PC-9 (cell line): Measurements from ENCODE around the gene FXYD6. TPM values are rescaled to one million over a fixed set of nuclear protein-coding genes. Genes with fewer than 3 reads are reported as not detected.

Experiments used
- BruUV-seq: library from RNA; stranded (reverse); fragments of 400-500 nt; replicated peaks from 2 replicates; lab custom pipeline; 2021; lab: Mats Ljungman, UMichigan
- CTCF ChIA-PET: fragments of 300-600 bp; sonication (Branson Sonifier 250); formaldehyde crosslinking; loops from one replicate; lab custom pipeline; 2022; ENCODE audit warnings: antibody characterized with exemption; lab: Charles Lee
- POLR2A ChIA-PET: fragments of 300-600 bp; sonication (Branson Sonifier 250); formaldehyde crosslinking; loops from one replicate; lab custom pipeline; 2022; ENCODE audit warnings: antibody characterized with exemption; ENCODE audit not compliant: unreplicated experiment; lab: Charles Lee
- DNase-seq, 2 experiments: peaks; one replicate each; pipeline versions ENCODE4 v3.0.0 to v3.0.0-alpha.2; 2015 to 2022; ENCODE audit warnings: mixed read lengths in 1 of 2
- H2AFZ ChIP-seq: fragments of 200-600 bp; sonication (generic); 2 replicates; pipeline ENCODE4 v1.8.1; 2017; ENCODE audit warnings: antibody characterized with exemption
- H3F3A ChIP-seq: fragments of 200-600 bp; sonication (generic); 2 replicates; pipeline ENCODE4 v1.8.1; 2017; ENCODE audit warnings: antibody characterized with exemption, mild to moderate bottlenecking, low read depth; ENCODE audit not compliant: insufficient read depth
- H3K27ac ChIP-seq: fragments of 200-600 bp; sonication (generic); 2 replicates; pipeline ENCODE4 v1.6.1; 2016; ENCODE audit warnings: mixed run types
- H3K27me3 ChIP-seq: fragments of 200-600 bp; sonication (generic); 2 replicates; pipeline ENCODE4 v1.6.1; 2016; ENCODE audit warnings: low read depth, mixed run types; ENCODE audit not compliant: insufficient read depth
- H3K36me3 ChIP-seq: fragments of 200-600 bp; sonication (generic); 2 replicates; pipeline ENCODE4 v1.6.1; 2016; ENCODE audit warnings: low read depth, mixed run types
- H3K4me1 ChIP-seq: fragments of 200-600 bp; sonication (generic); replicated peaks from 2 replicates; pipeline ENCODE4 v1.6.1; 2016; ENCODE audit warnings: mixed run types; ENCODE audit not compliant: insufficient read depth
- H3K4me2 ChIP-seq: fragments of 200-600 bp; sonication (generic); 2 replicates; pipeline ENCODE4 v1.6.1; 2017; ENCODE audit warnings: mixed run types
- H3K4me3 ChIP-seq: fragments of 200-600 bp; sonication (generic); 2 replicates; pipeline ENCODE4 v1.6.1; 2016; ENCODE audit warnings: mixed run types
- H3K79me2 ChIP-seq: fragments of 200-600 bp; sonication (generic); 2 replicates; pipeline ENCODE4 v1.6.1; 2017; ENCODE audit warnings: low read depth, mixed run types
- H3K9me2 ChIP-seq: fragments of 200-600 bp; sonication (generic); 2 replicates; pipeline ENCODE4 v1.8.1; 2017; ENCODE audit warnings: mild to moderate bottlenecking; ENCODE audit not compliant: insufficient read depth
- H3K9me3 ChIP-seq: fragments of 200-600 bp; sonication (generic); 2 replicates; pipeline ENCODE4 v1.8.1; 2016; ENCODE audit warnings: low read depth; ENCODE audit not compliant: insufficient read depth
- H4K20me1 ChIP-seq: fragments of 200-600 bp; sonication (generic); 2 replicates; pipeline ENCODE4 v1.8.1; 2017; ENCODE audit not compliant: insufficient read depth
- EZH2 ChIP-seq: fragments of 200-600 bp; sonication (generic); IDR thresholded peaks from 2 replicates; pipeline ENCODE4 v1.8.0; 2017; ENCODE audit warnings: antibody characterized with exemption, low read depth
- intact Hi-C: fragments of 100-400 bp; cut with micrococcal nuclease; formaldehyde crosslinking; loops from one replicate; pipeline ENCODE4 v1.10.0; 2022; ENCODE audit not compliant: unreplicated experiment
- total RNA-seq: library from RNA; stranded (reverse); gene quantifications from 2 replicates; pipeline ENCODE4 v1.2.3, GENCODE V29; 2021
- TF ChIP-seq, protein P1 (sequence below): fragments of 200-600 bp; sonication (generic); conservative IDR thresholded peaks from 2 replicates; pipeline ENCODE4 v1.6.1; 2017; ENCODE audit warnings: mixed run types, antibody characterized with exemption, mild to moderate bottlenecking, moderate library complexity

Gene FXYD6
- total RNA-seq, 1 experiment from 2014 or later, result 0.20 TPM

DNA sequence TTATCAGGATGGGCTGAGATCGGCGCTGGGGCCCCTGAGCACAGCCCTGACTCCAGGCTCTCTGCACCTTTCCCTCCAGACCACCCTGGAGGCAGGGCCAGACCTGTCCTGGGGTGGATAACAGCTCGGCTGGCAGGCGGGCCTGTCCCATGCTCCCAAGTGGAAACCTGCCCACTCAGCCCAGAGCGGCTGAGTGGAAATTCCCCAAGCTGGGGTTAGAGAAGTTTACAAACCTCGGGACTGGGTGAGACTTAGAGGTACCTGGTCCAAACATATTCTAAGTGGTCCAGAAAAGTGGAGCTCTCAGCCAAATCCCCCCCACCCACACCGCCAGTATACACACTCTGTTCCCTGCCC, 47.1 kb downstream of the FXYD6 start:
- Histone ChIP-seq H3K9me2 (no peaks in the 10 kb centered on the region), H3K36me3 (no peaks in the 10 kb centered on the region), H3F3A (no peaks in the 10 kb centered on the region), H3K9me3 (no peaks in the 10 kb centered on the region), H3K27ac (no peak overlapping the region), H3K27me3 (peaks cover 26% of the 10 kb centered on the region), H3K4me2 (no peak overlapping the region), H3K79me2 (no peaks in the 10 kb centered on the region), H4K20me1 (no peaks in the 10 kb centered on the region), H2AFZ (no peak overlapping the region), H3K4me1 (peaks cover 23% of the 10 kb centered on the region), H3K4me3 (no peak overlapping the region)
- ChIA-PET POLR2A (no interaction called here), CTCF (no interaction called here)
- BruUV-seq, result no TSS peak
- DNase-seq, result no peak
- intact Hi-C loops, result loop anchor here (10.0 kb wide), 1 partner anchor 735 kb away; the partner anchor contains the start of gene IFT46
- TF ChIP-seq EZH2, result no peak
- TF ChIP-seq, protein P1, sequence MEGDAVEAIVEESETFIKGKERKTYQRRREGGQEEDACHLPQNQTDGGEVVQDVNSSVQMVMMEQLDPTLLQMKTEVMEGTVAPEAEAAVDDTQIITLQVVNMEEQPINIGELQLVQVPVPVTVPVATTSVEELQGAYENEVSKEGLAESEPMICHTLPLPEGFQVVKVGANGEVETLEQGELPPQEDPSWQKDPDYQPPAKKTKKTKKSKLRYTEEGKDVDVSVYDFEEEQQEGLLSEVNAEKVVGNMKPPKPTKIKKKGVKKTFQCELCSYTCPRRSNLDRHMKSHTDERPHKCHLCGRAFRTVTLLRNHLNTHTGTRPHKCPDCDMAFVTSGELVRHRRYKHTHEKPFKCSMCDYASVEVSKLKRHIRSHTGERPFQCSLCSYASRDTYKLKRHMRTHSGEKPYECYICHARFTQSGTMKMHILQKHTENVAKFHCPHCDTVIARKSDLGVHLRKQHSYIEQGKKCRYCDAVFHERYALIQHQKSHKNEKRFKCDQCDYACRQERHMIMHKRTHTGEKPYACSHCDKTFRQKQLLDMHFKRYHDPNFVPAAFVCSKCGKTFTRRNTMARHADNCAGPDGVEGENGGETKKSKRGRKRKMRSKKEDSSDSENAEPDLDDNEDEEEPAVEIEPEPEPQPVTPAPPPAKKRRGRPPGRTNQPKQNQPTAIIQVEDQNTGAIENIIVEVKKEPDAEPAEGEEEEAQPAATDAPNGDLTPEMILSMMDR, result no peak

DNA sequence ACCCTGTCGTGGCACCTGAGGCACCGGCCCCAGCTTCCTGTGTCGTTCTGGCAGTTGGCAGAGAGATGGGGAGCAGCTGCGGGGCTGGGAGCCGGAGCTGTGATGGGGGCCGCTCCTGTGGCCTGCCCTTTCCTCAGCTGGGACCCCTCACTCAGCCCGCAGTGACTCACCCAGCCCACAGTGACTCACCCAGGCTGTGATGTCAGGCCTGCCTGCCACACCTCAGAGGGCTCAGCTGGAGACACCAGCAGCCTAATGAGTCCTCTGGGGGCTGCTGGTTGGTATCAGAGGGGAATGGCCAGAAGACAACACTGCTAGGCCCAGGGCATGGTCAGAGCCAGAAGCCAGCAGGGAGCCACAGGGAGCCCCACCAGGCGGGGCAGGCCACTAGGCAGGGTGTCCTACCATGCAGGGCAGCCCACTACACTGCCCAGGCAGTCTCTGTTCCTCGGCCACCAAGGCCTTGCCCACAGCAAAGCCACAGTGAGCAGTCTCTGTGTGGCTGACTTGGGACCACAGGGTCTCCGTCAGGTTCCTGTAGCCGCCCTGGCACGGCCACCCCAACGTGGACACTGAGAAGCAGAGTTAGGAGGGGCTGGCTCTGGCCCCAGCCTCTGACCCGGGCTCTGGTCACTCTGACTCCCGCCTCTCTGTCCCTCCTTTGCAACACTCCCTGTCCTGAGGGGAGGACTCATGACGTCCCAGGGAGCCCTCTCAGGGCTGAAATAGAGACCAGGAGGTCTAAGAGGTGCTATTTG, 47.7 kb downstream of the FXYD6 start:
- Histone ChIP-seq H4K20me1 (no peaks in the 10 kb centered on the region), H3K27me3 (peaks cover 32% of the 10 kb centered on the region), H3K9me2 (no peaks in the 10 kb centered on the region), H2AFZ (no peak overlapping the region), H3K4me2 (no peak overlapping the region), H3K9me3 (no peaks in the 10 kb centered on the region), H3K79me2 (no peaks in the 10 kb centered on the region), H3K36me3 (no peaks in the 10 kb centered on the region), H3K4me1 (peaks cover 18% of the 10 kb centered on the region), H3K4me3 (no peak overlapping the region), H3K27ac (no peak overlapping the region), H3F3A (no peaks in the 10 kb centered on the region)
- BruUV-seq, result no TSS peak
- ChIA-PET POLR2A (no interaction called here), CTCF (interaction anchor here (0.8 kb wide), 1 partner anchor 118 kb away, joined by 3 read pairs; no protein-coding TSS in a partner anchor)
- intact Hi-C loops, result loop anchor here (10.0 kb wide), 1 partner anchor 736 kb away; the partner anchor contains the start of gene IFT46
- TF ChIP-seq, protein P1, result no peak
- TF ChIP-seq EZH2, result no peak
- DNase-seq, result peak in 1 of 2 experiments; percentile 47

DNA sequence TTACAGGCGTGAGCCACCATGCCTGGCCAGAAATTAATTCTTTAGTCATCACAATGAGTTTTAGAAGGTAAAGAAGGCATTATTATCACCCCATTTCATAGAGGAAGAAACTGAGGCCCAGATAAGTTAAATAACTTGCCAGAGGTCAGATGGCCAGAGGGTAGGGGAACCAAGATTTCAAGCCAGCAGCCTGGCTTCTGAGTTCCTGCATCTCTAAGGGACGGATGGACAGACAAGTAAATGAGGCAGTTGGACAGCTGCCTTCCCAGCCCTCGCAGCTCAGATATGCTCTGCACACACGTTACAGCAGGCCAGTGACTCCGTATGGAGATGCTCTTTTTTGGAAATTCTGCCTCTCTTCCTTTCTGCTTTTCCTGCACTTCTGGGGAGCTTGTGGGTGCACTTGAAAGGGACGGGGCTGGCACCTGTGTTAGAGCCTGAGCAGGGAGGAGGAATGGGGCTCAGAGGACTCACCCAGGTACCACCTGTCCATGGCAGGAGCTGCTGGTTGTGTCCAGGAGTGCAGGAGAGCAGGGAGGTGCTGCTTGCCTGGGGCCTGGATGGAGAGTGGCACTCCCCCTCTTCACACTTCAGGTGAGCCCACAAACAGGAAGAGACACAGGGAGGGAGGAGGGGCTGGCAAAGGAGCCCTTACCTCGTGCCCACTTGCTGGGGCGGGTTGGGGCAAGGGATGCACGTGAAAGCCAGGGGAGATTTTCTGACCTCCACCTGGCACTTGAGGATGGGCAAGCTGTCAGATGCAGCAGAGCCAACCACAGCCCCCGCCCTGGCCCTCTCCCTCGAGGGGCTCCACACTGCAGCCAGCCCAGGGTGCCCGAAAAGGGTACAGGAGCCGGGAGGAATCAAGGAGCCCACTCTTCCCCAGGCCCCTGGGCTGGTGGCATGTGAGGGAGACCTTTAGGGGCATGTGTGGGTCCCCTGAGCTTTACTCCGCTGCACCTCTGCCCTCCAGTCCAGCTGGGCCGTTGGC, 48.6 kb downstream of the FXYD6 start:
- Histone ChIP-seq H4K20me1 (no peaks in the 10 kb centered on the region), H3K9me3 (no peaks in the 10 kb centered on the region), H3K4me2 (no peak overlapping the region), H3K27ac (no peak overlapping the region), H2AFZ (no peak overlapping the region), H3K4me3 (no peak overlapping the region), H3K9me2 (no peaks in the 10 kb centered on the region), H3F3A (no peaks in the 10 kb centered on the region), H3K27me3 (peaks cover 32% of the 10 kb centered on the region), H3K36me3 (no peaks in the 10 kb centered on the region), H3K79me2 (no peaks in the 10 kb centered on the region), H3K4me1 (peaks cover 9% of the 10 kb centered on the region; the same call in 1 of the 2 replicates)
- TF ChIP-seq EZH2, result no peak
- TF ChIP-seq, protein P1, result no peak
- BruUV-seq, result no TSS peak
- CTCF ChIA-PET, result interaction anchor here (0.6 to 0.8 kb wide), 2 partner anchors 99 to 119 kb away, joined by 3 read pairs; no protein-coding TSS in a partner anchor
- no peak for DNase-seq
- POLR2A ChIA-PET, result no interaction called here
- intact Hi-C loops, result loop anchor here (10.0 kb wide), 1 partner anchor 737 kb away; the partner anchor contains the start of gene IFT46
